GM23248 (cell line): ENCODE data around the gene DUXA.

Source experiments
- EZH2 ChIP-seq: fragments of 200-600 bp; sonication (generic); IDR thresholded peaks from 2 replicates; pipeline ENCODE4 v1.6.1; 2018; ENCODE audit warnings: antibody characterized with exemption, mild to moderate bottlenecking; ENCODE audit not compliant: insufficient read depth, poor library complexity, severe bottlenecking
- EZH2phosphoT487 ChIP-seq: fragments of 200-600 bp; sonication (generic); IDR thresholded peaks from 2 replicates; pipeline ENCODE4 v1.6.1; 2018; ENCODE audit warnings: antibody characterized with exemption, moderate library complexity, mild to moderate bottlenecking, low read depth; ENCODE audit not compliant: insufficient read depth

GRCh38 chr19:57212109-57212508 lies 44.8 kb upstream of the DUXA start:
- TF ChIP-seq EZH2phosphoT487: no peak
- TF ChIP-seq EZH2: no peak
